Brain microvascular endothelial cell (primary cell): ENCODE results near the gene TREML4.
"Not testable (repeated sequence)": the region's sequence is repeated elsewhere in the genome, so short reads cannot be mapped to it uniquely, and the experiment has no call there.

Source experiments
- DNase-seq: peaks from one replicate; pipeline ENCODE4 v3.0.0-alpha.2; 2020
- H3K27ac ChIP-seq: fragments of 250-450 bp; sonication (Bioruptor Pico); 2 replicates; pipeline ENCODE4 v1.5.1; 2020; ENCODE audit warnings: mild to moderate bottlenecking, moderate library complexity
- H3K27me3 ChIP-seq: fragments of 250-450 bp; sonication (Bioruptor Pico); replicated peaks from 2 replicates; pipeline ENCODE4 v1.5.1; 2020; ENCODE audit warnings: mild to moderate bottlenecking
- H3K36me3 ChIP-seq: fragments of 250-450 bp; sonication (Bioruptor Pico); replicated peaks from 2 replicates; pipeline ENCODE4 v1.5.1; 2020; ENCODE audit warnings: mild to moderate bottlenecking
- H3K4me3 ChIP-seq: 2 replicates; pipeline ENCODE4 v1.5.1; 2011; ENCODE audit warnings: low read depth, mild to moderate bottlenecking, control low read depth, low read length, moderate library complexity
- in situ Hi-C: cut with HindIII; loops from 2 replicates; pipeline ENCODE4 v1.10.0; 2017; ENCODE audit warnings: low sequenced_read_pairs, low pct_ligation_motif_present
- TF ChIP-seq, protein P1 (sequence below): IDR thresholded peaks from 2 replicates; pipeline ENCODE4 v1.5.1; 2011; ENCODE audit warnings: low read depth, mild to moderate bottlenecking, moderate library complexity, low read length, control low read depth, inconsistent platforms; ENCODE audit errors: missing control alignments

The TREML4 gene

DNA sequence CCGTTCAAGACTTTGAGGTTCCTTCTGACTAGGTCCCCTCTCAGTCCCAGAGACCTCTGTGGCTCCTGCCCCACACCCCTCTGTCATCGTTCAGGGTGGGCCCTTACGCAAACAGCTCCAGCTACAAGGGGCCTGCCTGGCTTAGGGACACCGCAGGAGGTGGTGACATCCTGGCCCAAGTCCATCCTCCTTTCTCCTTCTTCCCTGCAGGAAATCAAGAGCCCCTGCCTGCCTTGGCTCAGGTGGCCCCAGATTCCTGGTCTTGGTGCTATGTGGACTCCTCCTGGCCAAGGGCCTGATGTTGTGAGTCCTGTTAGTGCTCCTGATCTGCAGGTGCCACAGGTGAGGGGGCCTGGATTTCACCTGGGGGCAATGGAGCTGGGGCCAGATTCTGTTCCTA, 8.1 kb downstream of the TREML4 start:
- Histone ChIP-seq H3K27me3 (peaks cover 19% of the 10 kb centered on the region), H3K4me3 (no peak overlapping the region), H3K27ac (no peak overlapping the region), H3K36me3 (no peaks in the 10 kb centered on the region)
- in situ Hi-C loops = no loop called here
- DNase-seq = no peak
- TF ChIP-seq, protein P1, sequence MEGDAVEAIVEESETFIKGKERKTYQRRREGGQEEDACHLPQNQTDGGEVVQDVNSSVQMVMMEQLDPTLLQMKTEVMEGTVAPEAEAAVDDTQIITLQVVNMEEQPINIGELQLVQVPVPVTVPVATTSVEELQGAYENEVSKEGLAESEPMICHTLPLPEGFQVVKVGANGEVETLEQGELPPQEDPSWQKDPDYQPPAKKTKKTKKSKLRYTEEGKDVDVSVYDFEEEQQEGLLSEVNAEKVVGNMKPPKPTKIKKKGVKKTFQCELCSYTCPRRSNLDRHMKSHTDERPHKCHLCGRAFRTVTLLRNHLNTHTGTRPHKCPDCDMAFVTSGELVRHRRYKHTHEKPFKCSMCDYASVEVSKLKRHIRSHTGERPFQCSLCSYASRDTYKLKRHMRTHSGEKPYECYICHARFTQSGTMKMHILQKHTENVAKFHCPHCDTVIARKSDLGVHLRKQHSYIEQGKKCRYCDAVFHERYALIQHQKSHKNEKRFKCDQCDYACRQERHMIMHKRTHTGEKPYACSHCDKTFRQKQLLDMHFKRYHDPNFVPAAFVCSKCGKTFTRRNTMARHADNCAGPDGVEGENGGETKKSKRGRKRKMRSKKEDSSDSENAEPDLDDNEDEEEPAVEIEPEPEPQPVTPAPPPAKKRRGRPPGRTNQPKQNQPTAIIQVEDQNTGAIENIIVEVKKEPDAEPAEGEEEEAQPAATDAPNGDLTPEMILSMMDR = no peak

DNA sequence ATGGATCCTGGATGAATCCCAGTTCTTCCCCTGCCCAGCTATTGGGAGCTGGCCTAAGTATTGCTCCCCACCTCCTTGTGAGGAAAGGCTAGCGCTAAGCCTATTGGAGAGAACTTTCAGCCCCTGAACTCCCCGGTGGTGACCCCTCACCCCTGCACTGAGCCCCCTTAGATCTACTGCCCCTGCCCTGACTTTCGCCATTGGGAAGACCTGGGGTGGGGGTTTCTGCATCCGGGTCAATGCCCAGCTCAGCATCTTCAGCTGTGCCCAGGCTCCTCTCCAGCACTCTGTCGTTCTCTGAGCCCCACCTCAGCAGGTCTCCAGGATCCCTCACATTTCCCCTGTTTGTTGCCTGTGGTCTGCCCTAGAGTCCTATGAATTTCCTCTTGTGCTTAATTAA, 9.0 kb downstream of the TREML4 start:
- DNase-seq = no peak
- Histone ChIP-seq H3K4me3 (no peak overlapping the region), H3K36me3 (no peaks in the 10 kb centered on the region), H3K27me3 (peaks cover 20% of the 10 kb centered on the region), H3K27ac (no peak overlapping the region)
- in situ Hi-C loops = no loop called here
- TF ChIP-seq, protein P1 = no peak

DNA sequence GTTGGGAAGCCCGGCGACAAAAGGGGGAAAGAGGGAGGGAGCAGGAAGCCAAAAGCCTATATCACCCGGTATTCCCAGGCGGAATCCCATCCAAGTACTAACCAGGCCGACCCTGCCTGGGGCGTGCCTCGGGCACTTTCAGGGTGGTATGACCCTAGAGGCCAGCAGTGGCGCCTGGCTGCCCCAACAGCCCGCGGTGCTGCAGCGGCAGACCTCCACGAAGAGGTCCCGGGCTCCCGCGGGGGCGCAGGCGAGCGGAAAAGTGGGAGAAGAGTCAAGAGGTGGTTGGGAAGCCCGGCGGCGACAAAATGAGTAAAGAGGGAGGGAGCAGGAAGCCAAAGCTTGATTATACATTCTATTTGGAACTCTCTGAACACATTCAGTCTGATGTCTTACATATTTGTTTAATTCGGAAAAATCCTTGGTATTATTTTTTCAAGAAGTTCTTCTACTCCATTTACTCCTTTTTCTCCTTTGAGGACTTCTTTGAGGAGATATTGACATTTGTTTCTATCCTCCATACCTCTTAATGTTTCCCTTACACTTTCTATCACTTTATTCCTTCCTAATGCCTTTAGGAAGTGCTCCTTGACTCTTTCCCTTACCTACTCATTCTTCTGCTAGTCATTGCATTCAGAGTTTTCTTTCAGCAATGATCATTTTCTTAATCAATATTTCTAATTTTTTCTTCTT, 11.5 kb downstream of the TREML4 start:
- Histone ChIP-seq H3K27me3 (peaks cover 20% of the 10 kb centered on the region), H3K36me3 (no peaks in the 10 kb centered on the region), H3K27ac (no peak overlapping the region), H3K4me3 (no peak overlapping the region)
- DNase-seq = no peak
- in situ Hi-C loops = no loop called here
- TF ChIP-seq, protein P1 = no peak

DNA sequence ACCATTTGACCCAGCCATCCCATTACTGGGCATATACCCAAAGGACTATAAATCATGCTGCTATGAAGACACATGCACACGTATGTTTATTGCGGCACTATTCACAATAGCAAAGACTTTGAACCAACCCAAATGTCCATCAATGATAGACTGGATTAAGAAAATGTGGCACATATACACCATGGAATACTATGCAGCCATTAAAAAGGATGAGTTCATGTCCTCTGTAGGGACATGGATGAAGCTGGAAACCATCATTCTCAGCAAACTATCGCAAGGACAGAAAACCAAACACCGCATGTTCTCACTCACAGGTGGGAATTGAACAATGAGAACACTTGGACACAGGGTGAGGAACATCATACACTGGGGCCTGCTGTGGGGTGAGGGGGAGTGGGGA, 18.4 kb downstream of the TREML4 start:
- H3K27ac ChIP-seq, in situ Hi-C loops, H3K36me3 ChIP-seq, H3K4me3 ChIP-seq, H3K27me3 ChIP-seq, DNase-seq: not testable (repeated sequence)

DNA sequence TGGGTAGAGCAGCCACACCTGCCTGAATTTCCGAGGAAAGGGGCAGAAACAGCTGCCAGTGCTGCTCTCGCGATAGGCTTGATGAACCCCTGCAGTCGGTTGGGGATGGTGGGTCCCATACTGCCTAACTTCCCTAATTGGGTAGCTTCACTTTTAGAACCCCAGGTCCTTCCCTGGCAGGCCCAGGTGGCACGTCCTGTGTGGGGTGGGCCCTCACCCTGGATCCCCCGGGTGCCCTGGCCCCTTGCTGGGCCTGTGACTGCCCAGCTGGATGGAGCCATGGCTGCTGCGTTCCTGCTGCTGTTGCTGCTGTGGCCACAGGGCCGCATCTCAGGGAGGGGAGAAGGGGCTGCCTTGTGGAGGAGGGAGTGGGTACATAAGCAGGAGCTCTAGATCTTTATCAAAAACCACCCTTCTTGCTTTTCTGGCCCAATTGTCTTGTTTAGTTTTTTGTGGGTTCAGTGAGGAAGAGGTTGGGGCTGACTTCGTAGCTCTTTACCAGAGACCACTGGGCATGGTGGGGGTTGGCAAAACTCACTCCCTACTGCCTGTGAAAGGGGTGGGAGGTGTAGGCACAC, 19.2 kb downstream of the TREML4 start:
- no peak overlapping the region for H3K27ac ChIP-seq
- in situ Hi-C loops = no loop called here
- TF ChIP-seq, protein P1 = no peak
- no peak for DNase-seq
- no peak overlapping the region for H3K4me3 ChIP-seq
- H3K27me3 ChIP-seq = no peaks in the 10 kb centered on the region
- H3K36me3 ChIP-seq = no peaks in the 10 kb centered on the region

DNA sequence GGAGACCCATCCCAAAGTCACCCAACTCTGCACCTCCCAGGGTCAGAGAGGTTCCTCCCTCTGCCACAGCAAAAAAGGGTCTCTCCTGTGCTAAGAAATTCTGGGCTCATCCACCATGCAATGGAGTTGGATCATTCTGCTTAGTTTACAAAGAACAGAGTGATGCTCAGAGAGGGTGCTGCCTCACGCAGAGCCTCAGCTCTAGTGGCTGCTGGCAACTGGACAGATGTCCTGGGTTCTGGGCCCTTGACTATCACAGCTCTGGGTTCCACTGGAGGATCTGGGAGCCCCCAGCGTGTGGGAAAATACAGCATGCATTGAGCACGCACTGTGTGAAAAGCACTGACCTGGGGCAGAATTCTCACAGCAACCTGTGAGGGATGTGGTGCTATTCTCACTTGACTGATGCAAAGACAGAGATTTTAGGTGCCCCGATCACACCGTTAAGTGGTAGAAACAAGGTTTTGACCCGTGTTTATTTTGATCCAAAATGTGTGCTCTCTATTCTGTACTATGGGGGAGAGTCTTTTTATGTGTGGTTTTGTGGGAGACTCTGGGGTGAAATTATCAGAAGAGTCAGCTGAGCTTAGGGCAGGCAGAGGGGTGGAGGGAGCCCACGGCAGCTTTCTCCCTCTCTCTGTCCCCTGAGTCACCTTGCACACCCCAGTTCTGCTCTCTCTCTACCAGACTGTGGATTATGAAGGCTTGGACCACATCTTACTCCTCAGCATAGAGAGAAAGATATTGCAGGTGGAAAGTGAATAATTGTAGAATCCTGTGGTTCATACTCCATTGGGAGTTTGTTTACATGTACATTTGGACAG, 19.9 kb downstream of the TREML4 start:
- TF ChIP-seq, protein P1 = no peak
- DNase-seq = no peak
- no peaks in the 10 kb centered on the region for H3K27me3 ChIP-seq
- H3K27ac ChIP-seq = no peak overlapping the region
- in situ Hi-C loops = no loop called here
- no peak overlapping the region for H3K4me3 ChIP-seq
- H3K36me3 ChIP-seq = no peaks in the 10 kb centered on the region
